CD14-positive monocyte (primary cell): ENCODE data around the gene LACC1. TPM values are rescaled to one million over a fixed set of nuclear protein-coding genes. Genes with fewer than 3 reads are reported as not detected.
A peak's percentile ranks its signal among the peaks of the same experiment; 100 is the strongest.

Experiments used
- DNase-seq, 3 donors: peaks; one replicate each; pipeline ENCODE4 v3.0.0-alpha.2; 2011 to 2022
- H2AFZ ChIP-seq: 2 replicates; pipeline ENCODE4 v1.6.0; 2012; ENCODE audit warnings: mild to moderate bottlenecking, low read depth, low read length, inconsistent platforms; ENCODE audit not compliant: insufficient read depth, poor library complexity, severe bottlenecking
- H3K27ac ChIP-seq, 2 donors: 1 replicate in 1 of 2; 2 replicates in 1 of 2; pipeline ENCODE4 v1.5.1; 2012 to 2013; ENCODE audit warnings: low read length in 2 of 2, control low read depth in 1 of 2, inconsistent platforms in 1 of 2, low read depth in 1 of 2, mild to moderate bottlenecking in 1 of 2
- H3K27me3 ChIP-seq, 2 donors: one replicate each; pipeline versions ENCODE4 v1.6.0 to v1.6.1; 2011 to 2013; ENCODE audit warnings: low read length in 2 of 2; ENCODE audit not compliant: control insufficient read depth in 2 of 2, insufficient read depth in 2 of 2
- H3K36me3 ChIP-seq, 2 donors: replicated peaks in 1 of 2; 1 replicate in 1 of 2; 2 replicates in 1 of 2; pipeline versions ENCODE4 v1.5.1 to v1.6.1; 2012 to 2013; ENCODE audit warnings: low read length in 2 of 2, control low read depth in 1 of 2, inconsistent platforms in 1 of 2, mild to moderate bottlenecking in 1 of 2; ENCODE audit not compliant: insufficient read depth in 2 of 2, control insufficient read depth in 1 of 2
- H3K4me1 ChIP-seq, 2 donors: 1 replicate in 1 of 2; 2 replicates in 1 of 2; pipeline versions ENCODE4 v1.5.1 to v1.6.1; 2012 to 2013; ENCODE audit warnings: low read length in 2 of 2, control low read depth in 1 of 2, inconsistent platforms in 1 of 2, mild to moderate bottlenecking in 1 of 2, moderate library complexity in 1 of 2; ENCODE audit not compliant: insufficient read depth in 2 of 2, control insufficient read depth in 1 of 2
- H3K4me2 ChIP-seq: replicated peaks from 2 replicates; pipeline ENCODE3; 2012; ENCODE audit warnings: low read length, moderate library complexity, mild to moderate bottlenecking; ENCODE audit not compliant: poor library complexity, severe bottlenecking; ENCODE audit errors: extremely low read depth
- H3K4me3 ChIP-seq, 3 experiments: fragments of 200-600 bp in 1 of 3; sonication (generic) in 1 of 3; replicated peaks in 1 of 3; 1 replicate in 2 of 3; 2 replicates in 1 of 3; pipeline ENCODE4 v1.5.1; 2011 to 2013; ENCODE audit warnings: low read length in 3 of 3, mild to moderate bottlenecking in 3 of 3, control low read depth in 2 of 3, low read depth in 2 of 3, inconsistent platforms in 1 of 3, moderate library complexity in 1 of 3
- H3K79me2 ChIP-seq: 2 replicates; pipeline ENCODE4 v1.6.0; 2012; ENCODE audit warnings: mild to moderate bottlenecking, control low read depth, inconsistent platforms, low read length, moderate library complexity; ENCODE audit not compliant: insufficient read depth
- H3K9ac ChIP-seq: 2 replicates; pipeline ENCODE4 v1.6.0; 2017; ENCODE audit warnings: low read length, mild to moderate bottlenecking; ENCODE audit not compliant: insufficient read depth, poor library complexity, severe bottlenecking
- H3K9me3 ChIP-seq, 2 donors: replicated peaks in 1 of 2; 1 replicate in 1 of 2; 2 replicates in 1 of 2; pipeline versions ENCODE4 v1.5.1 to v1.6.1; 2012 to 2013; ENCODE audit warnings: low read length in 2 of 2, control low read depth in 1 of 2; ENCODE audit not compliant: control insufficient read depth in 1 of 2, insufficient read depth in 1 of 2
- H4K20me1 ChIP-seq: 2 replicates; pipeline ENCODE4 v1.6.0; 2012; ENCODE audit warnings: mild to moderate bottlenecking, low read length, control low read depth, moderate library complexity; ENCODE audit not compliant: insufficient read depth
- H3K27ac Mint-ChIP-seq, 7 donors: one replicate each; pipeline ENCODE4 v1.8.0; 2020; ENCODE audit warnings: mild to moderate bottlenecking in 7 of 7, mixed read lengths in 7 of 7, moderate library complexity in 6 of 7, inconsistent platforms in 2 of 7
- H3K27me3 Mint-ChIP-seq, 3 donors: one replicate each; pipeline ENCODE4 v1.8.0; 2021 to 2022; ENCODE audit warnings: low read depth in 3 of 3, mild to moderate bottlenecking in 3 of 3, mixed read lengths in 3 of 3, moderate library complexity in 3 of 3, inconsistent platforms in 1 of 3
- H3K36me3 Mint-ChIP-seq, 2 donors: one replicate each; pipeline ENCODE4 v1.8.0; 2020; ENCODE audit warnings: mixed read lengths in 2 of 2, inconsistent platforms in 1 of 2, mild to moderate bottlenecking in 1 of 2
- H3K4me1 Mint-ChIP-seq: one replicate; pipeline ENCODE4 v1.8.0; 2020; ENCODE audit warnings: mild to moderate bottlenecking, mixed read lengths
- H3K4me3 Mint-ChIP-seq, 2 donors: one replicate each; pipeline ENCODE4 v1.8.0; 2020; ENCODE audit warnings: mild to moderate bottlenecking in 2 of 2, mixed read lengths in 2 of 2, moderate library complexity in 1 of 2
- H3K9me3 Mint-ChIP-seq, 7 donors: one replicate each; pipeline ENCODE4 v1.8.0; 2020 to 2022; ENCODE audit warnings: mixed read lengths in 7 of 7, mild to moderate bottlenecking in 6 of 7, moderate library complexity in 6 of 7, inconsistent platforms in 2 of 7
- CTCF ChIP-seq: fragments of 200-600 bp; IDR thresholded peaks from one replicate; pipeline ENCODE4 v1.8.0; 2022; ENCODE audit warnings: antibody characterized with exemption, mild to moderate bottlenecking
- WGBS: methylation state at CpG from one replicate; pipeline ENCODE4 v1.1.5; 2013; ENCODE audit warnings: missing lambda C conversion rate; ENCODE audit not compliant: insufficient coverage; 5-methylcytosine and 5-hydroxymethylcytosine counted together
- intact Hi-C, 2 donors: fragments of 100-400 bp; cut with micrococcal nuclease; formaldehyde crosslinking; loops; one replicate each; pipeline versions ENCODE4 v1.15.0 to v1.15.1; 2023
- polyA plus RNA-seq, 3 donors: library from polyadenylated mRNA; depleted of rRNA in 1 of 3; unstranded in 2 of 3; stranded (reverse) in 1 of 3; fragments of 300-500 nt in 2 of 3; fragments of >200 nt in 1 of 3; fragmentation: Illumina TruSeq in 2 of 3; gene quantifications; 1 replicate in 2 of 3; 2 replicates in 1 of 3; pipeline ENCODE4 v1.2.3, GENCODE V29; 2012 to 2021

The LACC1 gene
- polyA plus RNA-seq, 3 donors = 2.6 to 7.7 (median 5.9) TPM

GRCh38 chr13:43937839-43938238 lies 58.1 kb downstream of the LACC1 start:
- Mint-ChIP-seq H3K4me3 (peak overlapping the region in 1 of 2 donors; percentile 59), H3K9me3 (peaks cover 0 to 9% (median 2%) of the 10 kb centered on the region in 7 donors), H3K27ac (no peak overlapping the region), H3K36me3 (no peaks in the 10 kb centered on the region), H3K27me3 (peaks cover 76 to 87% (median 81%) of the 10 kb centered on the region in 3 donors), H3K4me1 (peaks cover 3% of the 10 kb centered on the region)
- intact Hi-C loops = no loop called here
- Histone ChIP-seq H3K27me3 (peaks cover 88 to 95% of the 10 kb centered on the region in 2 donors), H3K79me2 (no peaks in the 10 kb centered on the region), H3K27ac (no peak overlapping the region), H3K4me3 (no peak overlapping the region), H3K36me3 (no peaks in the 10 kb centered on the region), H3K4me2 (no peak overlapping the region), H3K9ac (no peak overlapping the region), H2AFZ (no peak overlapping the region), H4K20me1 (no peaks in the 10 kb centered on the region), H3K4me1 (no peaks in the 10 kb centered on the region), H3K9me3 (no peaks in the 10 kb centered on the region)
- no peak for TF ChIP-seq CTCF
- no peak for DNase-seq
- no CpG with 5 or more reads among the region's 1 CpG for WGBS

- DNase-seq = no peak
- Histone ChIP-seq H3K4me3 (no peak overlapping the region), H3K4me1 (no peaks in the 10 kb centered on the region), H3K36me3 (no peaks in the 10 kb centered on the region), H3K9me3 (no peaks in the 10 kb centered on the region), H3K4me2 (no peak overlapping the region), H2AFZ (no peak overlapping the region), H3K27me3 (peaks cover 88 to 95% of the 10 kb centered on the region in 2 donors), H4K20me1 (no peaks in the 10 kb centered on the region), H3K27ac (no peak overlapping the region), H3K79me2 (no peaks in the 10 kb centered on the region), H3K9ac (no peak overlapping the region)
- Mint-ChIP-seq H3K36me3 (no peaks in the 10 kb centered on the region), H3K4me1 (peaks cover 2% of the 10 kb centered on the region), H3K27ac (no peak overlapping the region), H3K9me3 (peaks cover 0 to 9% (median 2%) of the 10 kb centered on the region in 7 donors), H3K27me3 (peaks cover 76 to 87% (median 77%) of the 10 kb centered on the region in 3 donors), H3K4me3 (peak overlapping the region in 1 of 2 donors; percentile 51)
- WGBS = no CpG with 5 or more reads among the region's 1 CpG
- TF ChIP-seq CTCF = no peak
- intact Hi-C loops = no loop called here
Measured at GRCh38 chr13:43938449-43938848, 58.7 kb downstream of the LACC1 start.
